Medulla oblongata (tissue), 1 donor: ENCODE data around the gene UBTD1.
"Not testable (repeated sequence)": the region's sequence is repeated elsewhere in the genome, so short reads cannot be mapped to it uniquely, and the experiment has no call there.

Source experiments
- DNase-seq: peaks from one replicate; pipeline ENCODE4 v3.0.0-alpha.2; 2015; ENCODE audit errors: extremely low spot score

The UBTD1 gene

GRCh38 chr10:97498841-97499560 lies at the start of gene UBTD1:
TSS of gene UBTD1 (plus strand) at chr10:97498924. CDS start at chr10:97499204, 280 bp downstream.
- peak; percentile 51 for DNase-seq

- no peak for DNase-seq
Observed at GRCh38 chr10:97450828-97451227, 47.9 kb upstream of the UBTD1 start.

GRCh38 chr10:97451605-97452004 lies 47.1 kb upstream of the UBTD1 start:
- no peak for DNase-seq

- no peak for DNase-seq
Observed at GRCh38 chr10:97452352-97452751, 46.4 kb upstream of the UBTD1 start.

- peak; percentile 61 for DNase-seq
Observed at GRCh38 chr10:97454330-97455036, 44.2 kb upstream of the UBTD1 start.

GRCh38 chr10:97456034-97456685 lies 42.6 kb upstream of the UBTD1 start:
- DNase-seq, result no peak

GRCh38 chr10:97456686-97457065 lies 42.0 kb upstream of the UBTD1 start:
- no peak for DNase-seq

GRCh38 chr10:97459111-97459510 lies 39.6 kb upstream of the UBTD1 start:
- DNase-seq, result no peak

- DNase-seq, result no peak
Observed at GRCh38 chr10:97459933-97460332, 38.8 kb upstream of the UBTD1 start.

GRCh38 chr10:97462309-97462708 lies 36.4 kb upstream of the UBTD1 start:
- no peak for DNase-seq

- peak; percentile 74 for DNase-seq
Observed at GRCh38 chr10:97463363-97464132, 35.2 kb upstream of the UBTD1 start.

GRCh38 chr10:97464226-97464625 lies 34.5 kb upstream of the UBTD1 start:
- DNase-seq, result no peak

GRCh38 chr10:97465982-97466381 lies 32.7 kb upstream of the UBTD1 start:
- no peak for DNase-seq

- DNase-seq, result no peak
Observed at GRCh38 chr10:97466755-97467154, 32.0 kb upstream of the UBTD1 start.

- no peak for DNase-seq
Observed at GRCh38 chr10:97468162-97468561, 30.6 kb upstream of the UBTD1 start.

GRCh38 chr10:97468781-97469180 lies 29.9 kb upstream of the UBTD1 start:
- DNase-seq, result not testable (repeated sequence)

GRCh38 chr10:97474918-97475317 lies 23.8 kb upstream of the UBTD1 start:
- no peak for DNase-seq

- no peak for DNase-seq
Observed at GRCh38 chr10:97475936-97476594, 22.7 kb upstream of the UBTD1 start.

GRCh38 chr10:97479410-97479809 lies 19.3 kb upstream of the UBTD1 start:
- DNase-seq, result not testable (repeated sequence)

GRCh38 chr10:97479939-97480338 lies 18.8 kb upstream of the UBTD1 start:
- DNase-seq, result no peak

- DNase-seq, result no peak
Observed at GRCh38 chr10:97481071-97481470, 17.7 kb upstream of the UBTD1 start.

GRCh38 chr10:97482381-97482780 lies 16.3 kb upstream of the UBTD1 start:
- no peak for DNase-seq
